GM12891 (cell line): ENCODE measurements around the gene HAPLN2.

Source experiments
- POLR2A ChIP-seq: IDR thresholded peaks from 2 replicates; pipeline ENCODE4 v1.6.1; 2011; ENCODE audit warnings: low read depth, low read length, control low read depth
- POLR2AphosphoS5 ChIP-seq: IDR thresholded peaks from 2 replicates; pipeline ENCODE4 v1.6.1; 2011; ENCODE audit warnings: low read depth, low read length, control low read depth

DNA sequence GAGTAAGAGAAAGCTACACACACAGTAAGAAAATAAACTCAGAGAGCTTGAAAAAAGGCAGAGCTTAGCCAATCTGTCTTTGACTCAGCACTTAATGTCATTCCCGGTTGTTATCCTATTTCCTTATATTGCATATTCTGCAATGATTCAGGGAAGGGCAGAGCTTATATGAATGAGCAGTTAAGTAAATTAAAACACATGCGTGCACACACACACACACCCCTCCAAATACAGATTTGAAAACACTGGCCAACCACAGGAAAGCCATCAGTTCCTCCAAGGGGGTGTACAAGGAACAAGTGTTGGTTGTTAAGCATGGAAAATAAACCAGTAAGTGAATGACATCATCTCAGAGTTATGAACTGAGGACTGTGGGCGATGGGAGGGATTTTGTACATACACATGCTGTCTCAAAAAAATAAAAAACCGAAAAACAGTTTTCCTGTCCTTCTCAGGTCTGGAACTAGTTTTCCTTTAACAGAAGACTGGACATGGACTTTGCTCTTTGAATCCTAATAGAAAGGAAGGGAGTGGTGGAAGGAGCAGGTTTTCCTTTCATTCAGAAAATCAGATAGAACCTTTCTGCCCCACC, 47.9 kb upstream of the HAPLN2 start:
- TF ChIP-seq POLR2A (no peak), POLR2AphosphoS5 (no peak)
